Measurements from ENCODE around the gene TMCO5A. TPM values are rescaled to one million over a fixed set of nuclear protein-coding genes. Genes with fewer than 3 reads are reported as not detected.

TMCO5A gene
- total RNA-seq, 2 donors from 2014 or later: 2.8 TPM; not detected in 1

- intact Hi-C loops (cut with DNase I): no loop called here
- Histone ChIP-seq H3K27me3 (replicated peaks; ENCODE audit: insufficient read depth) (no peaks in the 10 kb centered on the region), H3K36me3 (no peaks in the 10 kb centered on the region), H3K27ac (no peak overlapping the region), H3K4me1 (replicated peaks) (no peaks in the 10 kb centered on the region), H3K4me3 (no peak overlapping the region), H3K9me3 (no peaks in the 10 kb centered on the region)
- no peak for TF ChIP-seq CTCF (IDR thresholded peaks at IDR 0.05)
- no peak for TF ChIP-seq POLR2AphosphoS5 (IDR thresholded peaks at IDR 0.05)
- no peak for TF ChIP-seq POLR2A (IDR thresholded peaks at IDR 0.05)
- 38% methylated on average over 1 of the region's 1 CpG for WGBS
- no peak for DNase-seq (ENCODE audit: low spot score)
Observed at GRCh38 chr15:37907136-37907535, 27.3 kb upstream of the TMCO5A start.

GRCh38 chr15:37921527-37922385 lies 12.7 kb upstream of the TMCO5A start:
- Histone ChIP-seq H3K4me1 (replicated peaks) (no peaks in the 10 kb centered on the region), H3K27ac (no peak overlapping the region), H3K36me3 (no peaks in the 10 kb centered on the region), H3K4me3 (no peak overlapping the region), H3K27me3 (replicated peaks; ENCODE audit: insufficient read depth) (no peaks in the 10 kb centered on the region), H3K9me3 (no peaks in the 10 kb centered on the region)
- TF ChIP-seq POLR2A (IDR thresholded peaks at IDR 0.05): no peak
- TF ChIP-seq POLR2AphosphoS5 (IDR thresholded peaks at IDR 0.05): no peak
- TF ChIP-seq CTCF (IDR thresholded peaks at IDR 0.05): no peak
- intact Hi-C loops (cut with DNase I): no loop called here
- DNase-seq (ENCODE audit: low spot score): no peak
- WGBS: 85% methylated on average over 6 of the region's 6 CpGs

- no peak overlapping the region for H3K27ac ChIP-seq
- 60% methylated on average over 3 of the region's 3 CpGs for WGBS
- no peak overlapping the region for H3K4me3 ChIP-seq
- H3K27me3 ChIP-seq (replicated peaks; ENCODE audit: insufficient read depth): no peaks in the 10 kb centered on the region
- H3K9me3 ChIP-seq: no peaks in the 10 kb centered on the region
- intact Hi-C loops (cut with DNase I): no loop called here
- no peak for TF ChIP-seq POLR2A (IDR thresholded peaks at IDR 0.05)
- TF ChIP-seq POLR2AphosphoS5 (IDR thresholded peaks at IDR 0.05): no peak
- no peak for TF ChIP-seq CTCF (IDR thresholded peaks at IDR 0.05)
- H3K4me1 ChIP-seq (replicated peaks): no peaks in the 10 kb centered on the region
- no peak for DNase-seq (ENCODE audit: low spot score)
- no peaks in the 10 kb centered on the region for H3K36me3 ChIP-seq
Observed at GRCh38 chr15:37926136-37926535, 8.3 kb upstream of the TMCO5A start.

GRCh38 chr15:37929238-37929637 lies 5.2 kb upstream of the TMCO5A start:
- Histone ChIP-seq H3K9me3 (no peaks in the 10 kb centered on the region), H3K27me3 (replicated peaks; ENCODE audit: insufficient read depth) (no peaks in the 10 kb centered on the region), H3K36me3 (no peaks in the 10 kb centered on the region), H3K4me1 (replicated peaks) (no peaks in the 10 kb centered on the region), H3K27ac (no peak overlapping the region), H3K4me3 (no peak overlapping the region)
- intact Hi-C loops (cut with DNase I): no loop called here
- no peak for DNase-seq (ENCODE audit: low spot score)
- 33% methylated on average over 1 of the region's 1 CpG for WGBS
- TF ChIP-seq POLR2AphosphoS5 (IDR thresholded peaks at IDR 0.05): no peak
- no peak for TF ChIP-seq POLR2A (IDR thresholded peaks at IDR 0.05)
- TF ChIP-seq CTCF (IDR thresholded peaks at IDR 0.05): no peak

- H3K9me3 ChIP-seq: no peaks in the 10 kb centered on the region
- no peaks in the 10 kb centered on the region for H3K27me3 ChIP-seq (replicated peaks; ENCODE audit: insufficient read depth)
- no peak overlapping the region for H3K4me3 ChIP-seq
- no peak overlapping the region for H3K27ac ChIP-seq
- TF ChIP-seq POLR2AphosphoS5 (IDR thresholded peaks at IDR 0.05) (no peak), POLR2A (IDR thresholded peaks at IDR 0.05) (no peak), CTCF (IDR thresholded peaks at IDR 0.05) (no peak)
- intact Hi-C loops (cut with DNase I): no loop called here
- no peaks in the 10 kb centered on the region for H3K36me3 ChIP-seq
- DNase-seq (ENCODE audit: low spot score): no peak
- no peaks in the 10 kb centered on the region for H3K4me1 ChIP-seq (replicated peaks)
Observed at GRCh38 chr15:37931321-37931720, 3.1 kb upstream of the TMCO5A start.

Data from prostate gland (tissue), 2 donors.